Keratinocyte (primary cell): ENCODE measurements around the gene CNTLN. TPM values are rescaled to one million over a fixed set of nuclear protein-coding genes. Genes with fewer than 3 reads are reported as not detected.

Experiments
- DNase-seq: peaks from one replicate; pipeline ENCODE4 v3.0.0-alpha.2; 2011; ENCODE audit warnings: low read depth, missing footprints, low spot score
- FAIRE-seq: peaks from 2 replicates; lab custom pipeline; 2011; peaks lifted over from hg19 to GRCh38; lab: Jason Lieb, UNC
- H2AFZ ChIP-seq: 2 replicates; pipeline ENCODE4 v1.6.0; 2012; ENCODE audit warnings: low read length, control low read depth, inconsistent platforms; ENCODE audit not compliant: control insufficient read depth
- H3K27ac ChIP-seq: 2 replicates; pipeline ENCODE4 v1.5.1; 2011; ENCODE audit warnings: low read length; ENCODE audit not compliant: control insufficient read depth, insufficient read depth
- H3K27me3 ChIP-seq: 3 replicates; pipeline ENCODE4 v1.6.0; 2011; ENCODE audit warnings: low read length; ENCODE audit not compliant: control insufficient read depth, insufficient read depth; ENCODE audit errors: extremely low read depth
- H3K36me3 ChIP-seq, 2 experiments: 2 replicates in 1 of 2; 3 replicates in 1 of 2; pipeline ENCODE4 v1.5.1; 2011; ENCODE audit warnings: low read length in 2 of 2, mild to moderate bottlenecking in 1 of 2; ENCODE audit not compliant: control insufficient read depth in 2 of 2, insufficient read depth in 2 of 2; ENCODE audit errors: extremely low read depth in 1 of 2
- H3K4me1 ChIP-seq: 3 replicates; pipeline ENCODE4 v1.5.1; 2011; ENCODE audit warnings: low read length; ENCODE audit not compliant: control insufficient read depth, insufficient read depth; ENCODE audit errors: extremely low read depth
- H3K4me2 ChIP-seq: 3 replicates; pipeline ENCODE4 v1.6.0; 2011; ENCODE audit warnings: low read depth, low read length; ENCODE audit not compliant: control insufficient read depth, insufficient read depth; ENCODE audit errors: extremely low read depth
- H3K4me3 ChIP-seq, 3 experiments: fragments of 200-600 bp in 1 of 3; sonication (generic) in 1 of 3; 2 replicates in 2 of 3; 3 replicates in 1 of 3; pipeline ENCODE4 v1.5.1; 2011 to 2016; ENCODE audit warnings: low read length in 3 of 3, mild to moderate bottlenecking in 3 of 3, control low read depth in 2 of 3, inconsistent platforms in 1 of 3, low read depth in 1 of 3, mixed read lengths in 1 of 3, mixed run types in 1 of 3, moderate library complexity in 1 of 3; ENCODE audit not compliant: control insufficient read depth in 2 of 3, insufficient read depth in 2 of 3; ENCODE audit errors: extremely low read depth in 1 of 3
- H3K79me2 ChIP-seq: 2 replicates; pipeline ENCODE4 v1.6.0; 2012; ENCODE audit warnings: low read length; ENCODE audit not compliant: control insufficient read depth, insufficient read depth
- H3K9ac ChIP-seq: 3 replicates; pipeline ENCODE4 v1.6.0; 2011; ENCODE audit warnings: low read length; ENCODE audit not compliant: control insufficient read depth, insufficient read depth; ENCODE audit errors: extremely low read depth
- H3K9me1 ChIP-seq: 3 replicates; pipeline ENCODE4 v1.6.0; 2011; ENCODE audit warnings: low read length; ENCODE audit not compliant: control insufficient read depth, insufficient read depth; ENCODE audit errors: extremely low read depth
- H3K9me3 ChIP-seq: 2 replicates; pipeline ENCODE4 v1.5.1; 2012; ENCODE audit warnings: low read depth, low read length; ENCODE audit not compliant: control insufficient read depth
- H4K20me1 ChIP-seq: 3 replicates; pipeline ENCODE4 v1.6.0; 2011; ENCODE audit warnings: low read length; ENCODE audit not compliant: control insufficient read depth, insufficient read depth; ENCODE audit errors: extremely low read depth
- EZH2 ChIP-seq: IDR thresholded peaks from one replicate; pipeline ENCODE4 v1.6.1; 2012; ENCODE audit warnings: inconsistent platforms, mild to moderate bottlenecking, low read length, moderate library complexity
- dilution Hi-C: fragments of 300-500 bp; cut with MboI; formaldehyde crosslinking; loops from one replicate; pipeline ENCODE4 v1.7.0; 2020; ENCODE audit warnings: low sequenced_read_pairs; ENCODE audit not compliant: extremely low pct_ligation_motif_present
- polyA plus RNA-seq, 5 experiments: library from polyadenylated mRNA; depleted of rRNA in 3 of 5; stranded (reverse) in 3 of 5; stranded (forward) in 1 of 5; unstranded in 1 of 5; fragments of >200 nt; gene quantifications; 1 replicate in 1 of 5; 2 replicates in 3 of 5; 3 replicates in 1 of 5; pipeline versions ENCODE4 v1.2.1 to v1.2.3, GENCODE V29; 2011 to 2012; ENCODE audit warnings: missing spikeins in 2 of 5, low read depth in 1 of 5, low replicate concordance in 1 of 5
- TF ChIP-seq, protein P1 (sequence below), 3 experiments: IDR thresholded peaks in 1 of 3; conservative IDR thresholded peaks in 1 of 3; optimal IDR thresholded peaks in 1 of 3; 2 replicates in 2 of 3; 3 replicates in 1 of 3; pipeline versions ENCODE3 to v1.5.1; 2011; ENCODE audit warnings: low read length in 3 of 3, mild to moderate bottlenecking in 3 of 3, moderate library complexity in 2 of 3, control low read depth in 1 of 3, inconsistent platforms in 1 of 3; ENCODE audit not compliant: insufficient read depth in 2 of 3; ENCODE audit errors: extremely low read depth in 1 of 3

CNTLN gene
- polyA plus RNA-seq, 1 donor (not counting 4 experiments of a cell fraction or from before 2014, with no cell fraction given), result 2.4 TPM

DNA sequence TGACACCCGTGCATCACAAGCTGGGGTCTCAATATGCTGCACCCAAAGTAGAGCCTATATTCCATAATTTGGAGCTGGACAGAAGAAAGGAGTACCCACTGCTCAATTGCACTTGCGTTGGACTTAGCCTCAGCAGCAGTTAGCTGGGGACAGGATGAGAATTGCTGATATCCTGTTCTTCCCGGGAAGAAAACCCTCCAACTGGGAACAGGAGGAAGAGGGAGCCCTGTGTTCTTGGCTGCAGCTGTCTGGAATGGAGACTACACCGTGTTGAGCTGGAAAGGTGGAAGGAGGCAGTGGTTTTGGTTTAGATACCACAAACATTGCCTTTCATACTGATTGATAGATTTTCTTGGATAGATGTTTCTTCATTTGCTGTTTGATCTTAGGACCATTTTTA lies 24.6 kb downstream of the CNTLN start:
- Histone ChIP-seq H3K4me1 (no peaks in the 10 kb centered on the region), H3K36me3 (no peaks in the 10 kb centered on the region), H3K4me3 (no peak overlapping the region), H3K9me1 (no peaks in the 10 kb centered on the region), H4K20me1 (no peaks in the 10 kb centered on the region), H3K27me3 (no peaks in the 10 kb centered on the region), H3K79me2 (no peaks in the 10 kb centered on the region), H3K27ac (no peak overlapping the region), H3K4me2 (no peak overlapping the region), H2AFZ (no peak overlapping the region), H3K9ac (no peak overlapping the region), H3K9me3 (no peaks in the 10 kb centered on the region)
- FAIRE-seq (no peak), DNase-seq (no peak)
- no peak for TF ChIP-seq EZH2
- TF ChIP-seq, protein P1, sequence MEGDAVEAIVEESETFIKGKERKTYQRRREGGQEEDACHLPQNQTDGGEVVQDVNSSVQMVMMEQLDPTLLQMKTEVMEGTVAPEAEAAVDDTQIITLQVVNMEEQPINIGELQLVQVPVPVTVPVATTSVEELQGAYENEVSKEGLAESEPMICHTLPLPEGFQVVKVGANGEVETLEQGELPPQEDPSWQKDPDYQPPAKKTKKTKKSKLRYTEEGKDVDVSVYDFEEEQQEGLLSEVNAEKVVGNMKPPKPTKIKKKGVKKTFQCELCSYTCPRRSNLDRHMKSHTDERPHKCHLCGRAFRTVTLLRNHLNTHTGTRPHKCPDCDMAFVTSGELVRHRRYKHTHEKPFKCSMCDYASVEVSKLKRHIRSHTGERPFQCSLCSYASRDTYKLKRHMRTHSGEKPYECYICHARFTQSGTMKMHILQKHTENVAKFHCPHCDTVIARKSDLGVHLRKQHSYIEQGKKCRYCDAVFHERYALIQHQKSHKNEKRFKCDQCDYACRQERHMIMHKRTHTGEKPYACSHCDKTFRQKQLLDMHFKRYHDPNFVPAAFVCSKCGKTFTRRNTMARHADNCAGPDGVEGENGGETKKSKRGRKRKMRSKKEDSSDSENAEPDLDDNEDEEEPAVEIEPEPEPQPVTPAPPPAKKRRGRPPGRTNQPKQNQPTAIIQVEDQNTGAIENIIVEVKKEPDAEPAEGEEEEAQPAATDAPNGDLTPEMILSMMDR (optimal IDR thresholded peaks at IDR 0.05 in 1 of 3, IDR thresholded peaks at IDR 0.05 in 1 of 3, conservative IDR thresholded peaks at IDR 0.05 in 1 of 3; ENCODE audit: extremely low read depth in 1 of 3, insufficient read depth in 2 of 3, low read length in 3 of 3), result no peak
- dilution Hi-C loops, result no loop called here

GRCh38 chr9:17160327-17160726 lies 25.5 kb downstream of the CNTLN start:
- H4K20me1 ChIP-seq, result no peaks in the 10 kb centered on the region
- H3K9ac ChIP-seq, result no peak overlapping the region
- FAIRE-seq (no peak), DNase-seq (no peak)
- H3K79me2 ChIP-seq, result no peaks in the 10 kb centered on the region
- no peak overlapping the region for H2AFZ ChIP-seq
- no peak overlapping the region for H3K4me3 ChIP-seq
- H3K27me3 ChIP-seq, result no peaks in the 10 kb centered on the region
- H3K9me3 ChIP-seq, result no peaks in the 10 kb centered on the region
- no peaks in the 10 kb centered on the region for H3K4me1 ChIP-seq
- H3K9me1 ChIP-seq, result no peaks in the 10 kb centered on the region
- dilution Hi-C loops, result no loop called here
- TF ChIP-seq, protein P1 (optimal IDR thresholded peaks at IDR 0.05 in 1 of 3, IDR thresholded peaks at IDR 0.05 in 1 of 3, conservative IDR thresholded peaks at IDR 0.05 in 1 of 3; ENCODE audit: extremely low read depth in 1 of 3, insufficient read depth in 2 of 3, low read length in 3 of 3), result no peak
- TF ChIP-seq EZH2, result no peak
- no peak overlapping the region for H3K4me2 ChIP-seq
- H3K36me3 ChIP-seq, result no peaks in the 10 kb centered on the region
- H3K27ac ChIP-seq, result no peak overlapping the region
